Dendritic cell treated with granulocyte-macrophage colony-stimulating factor and Interleukin-4, amounts not matched to agents 40 ng/mL and 50 ng/mL, for 4 days (primary cell): ENCODE results near the gene SCG5.

Experiments used
- H3K27ac Mint-ChIP-seq: one replicate; pipeline ENCODE4 v1.8.0; 2022; ENCODE audit warnings: mild to moderate bottlenecking, mixed read lengths
- H3K27me3 Mint-ChIP-seq: one replicate; pipeline ENCODE4 v1.8.0; 2022; ENCODE audit warnings: mild to moderate bottlenecking, mixed read lengths
- H3K36me3 Mint-ChIP-seq: one replicate; pipeline ENCODE4 v1.8.0; 2022; ENCODE audit warnings: low read depth, mixed read lengths
- H3K4me1 Mint-ChIP-seq: one replicate; pipeline ENCODE4 v1.8.0; 2022; ENCODE audit warnings: low read depth, mixed read lengths
- H3K4me3 Mint-ChIP-seq: one replicate; pipeline ENCODE4 v1.8.0; 2022; ENCODE audit warnings: mild to moderate bottlenecking, moderate library complexity, mixed read lengths
- H3K9me3 Mint-ChIP-seq: one replicate; pipeline ENCODE4 v1.8.0; 2022; ENCODE audit warnings: mixed read lengths
- intact Hi-C: fragments of 100-400 bp; cut with micrococcal nuclease; formaldehyde crosslinking; loops from one replicate; pipeline ENCODE4 v1.15.0; 2022

Gene SCG5

GRCh38 chr15:32670623-32671022 is 29.1 kb downstream of the SCG5 start:
- intact Hi-C loops = no loop called here
- Mint-ChIP-seq H3K27ac (no peak overlapping the region), H3K4me1 (peaks cover 5% of the 10 kb centered on the region), H3K27me3 (no peaks in the 10 kb centered on the region), H3K9me3 (no peaks in the 10 kb centered on the region), H3K4me3 (no peak overlapping the region), H3K36me3 (no peaks in the 10 kb centered on the region)

- Mint-ChIP-seq H3K4me3 (no peak overlapping the region), H3K9me3 (no peaks in the 10 kb centered on the region), H3K4me1 (peaks cover 7% of the 10 kb centered on the region), H3K27ac (no peak overlapping the region), H3K36me3 (no peaks in the 10 kb centered on the region), H3K27me3 (no peaks in the 10 kb centered on the region)
- intact Hi-C loops = no loop called here
These were observed 30.1 kb downstream of the SCG5 start for GRCh38 chr15:32671339-32672325.

- intact Hi-C loops = no loop called here
- Mint-ChIP-seq H3K36me3 (no peaks in the 10 kb centered on the region), H3K9me3 (no peaks in the 10 kb centered on the region)
These were observed 33.2 kb downstream of the SCG5 start for GRCh38 chr15:32674681-32675080.

GRCh38 chr15:32675466-32675865 is 34.0 kb downstream of the SCG5 start:
- Mint-ChIP-seq H3K4me3 (no peak overlapping the region), H3K36me3 (no peaks in the 10 kb centered on the region), H3K9me3 (no peaks in the 10 kb centered on the region), H3K27ac (no peak overlapping the region), H3K4me1 (peaks cover 7% of the 10 kb centered on the region), H3K27me3 (no peaks in the 10 kb centered on the region)
- intact Hi-C loops = no loop called here

More at GRCh38 chr15:32674681-32675080, 33.2 kb downstream of the SCG5 start:
- Mint-ChIP-seq H3K27me3 (no peaks in the 10 kb centered on the region), H3K27ac (no peak overlapping the region), H3K4me3 (no peak overlapping the region), H3K4me1 (peaks cover 7% of the 10 kb centered on the region)

- Mint-ChIP-seq H3K36me3 (no peaks in the 10 kb centered on the region), H3K27me3 (no peaks in the 10 kb centered on the region)
These were observed 34.7 kb downstream of the SCG5 start for GRCh38 chr15:32676169-32676568.

GRCh38 chr15:32677238-32677750 is 35.8 kb downstream of the SCG5 start:
- intact Hi-C loops = no loop called here
- H3K27ac Mint-ChIP-seq = no peak overlapping the region
- peaks cover 8% of the 10 kb centered on the region for H3K4me1 Mint-ChIP-seq
- no peaks in the 10 kb centered on the region for H3K36me3 Mint-ChIP-seq
- H3K27me3 Mint-ChIP-seq = no peaks in the 10 kb centered on the region
- no peaks in the 10 kb centered on the region for H3K9me3 Mint-ChIP-seq
- no peak overlapping the region for H3K4me3 Mint-ChIP-seq

More at GRCh38 chr15:32676169-32676568, 34.7 kb downstream of the SCG5 start:
- intact Hi-C loops = no loop called here
- Mint-ChIP-seq H3K9me3 (no peaks in the 10 kb centered on the region), H3K27ac (no peak overlapping the region), H3K4me3 (no peak overlapping the region), H3K4me1 (peaks cover 7% of the 10 kb centered on the region)

GRCh38 chr15:32679298-32679690 is 37.8 kb downstream of the SCG5 start:
- Mint-ChIP-seq H3K4me1 (peaks cover 28% of the 10 kb centered on the region), H3K27ac (no peak overlapping the region), H3K27me3 (no peaks in the 10 kb centered on the region), H3K36me3 (no peaks in the 10 kb centered on the region), H3K4me3 (no peak overlapping the region), H3K9me3 (no peaks in the 10 kb centered on the region)
- intact Hi-C loops = no loop called here

- intact Hi-C loops = no loop called here
- H3K27ac Mint-ChIP-seq = no peak overlapping the region
- H3K4me3 Mint-ChIP-seq = no peak overlapping the region
- no peaks in the 10 kb centered on the region for H3K27me3 Mint-ChIP-seq
- H3K9me3 Mint-ChIP-seq = no peaks in the 10 kb centered on the region
- no peaks in the 10 kb centered on the region for H3K36me3 Mint-ChIP-seq
- H3K4me1 Mint-ChIP-seq = peaks cover 40% of the 10 kb centered on the region
These were observed 41.1 kb downstream of the SCG5 start for GRCh38 chr15:32682569-32682968.

- intact Hi-C loops = no loop called here
- Mint-ChIP-seq H3K9me3 (no peaks in the 10 kb centered on the region), H3K27me3 (no peaks in the 10 kb centered on the region), H3K4me1 (peaks cover 40% of the 10 kb centered on the region), H3K36me3 (no peaks in the 10 kb centered on the region), H3K27ac (no peak overlapping the region), H3K4me3 (no peak overlapping the region)
These were observed 41.6 kb downstream of the SCG5 start for GRCh38 chr15:32682977-32683630.

GRCh38 chr15:32683906-32684584 is 42.5 kb downstream of the SCG5 start:
- H3K9me3 Mint-ChIP-seq = no peaks in the 10 kb centered on the region
- intact Hi-C loops = no loop called here
- no peaks in the 10 kb centered on the region for H3K36me3 Mint-ChIP-seq
- H3K4me3 Mint-ChIP-seq = no peak overlapping the region
- H3K4me1 Mint-ChIP-seq = peaks cover 40% of the 10 kb centered on the region
- H3K27me3 Mint-ChIP-seq = no peaks in the 10 kb centered on the region
- no peak overlapping the region for H3K27ac Mint-ChIP-seq

GRCh38 chr15:32685576-32685975 is 44.1 kb downstream of the SCG5 start:
- H3K27me3 Mint-ChIP-seq = no peaks in the 10 kb centered on the region
- intact Hi-C loops = no loop called here
- H3K4me3 Mint-ChIP-seq = no peak overlapping the region
- H3K4me1 Mint-ChIP-seq = peaks cover 40% of the 10 kb centered on the region
- H3K36me3 Mint-ChIP-seq = no peaks in the 10 kb centered on the region
- H3K9me3 Mint-ChIP-seq = no peaks in the 10 kb centered on the region
- no peak overlapping the region for H3K27ac Mint-ChIP-seq

GRCh38 chr15:32687556-32687955 is 46.0 kb downstream of the SCG5 start:
- Mint-ChIP-seq H3K4me1 (peaks cover 36% of the 10 kb centered on the region), H3K9me3 (no peaks in the 10 kb centered on the region), H3K4me3 (no peak overlapping the region), H3K27ac (no peak overlapping the region), H3K27me3 (peaks cover 2% of the 10 kb centered on the region), H3K36me3 (no peaks in the 10 kb centered on the region)
- intact Hi-C loops = no loop called here

- intact Hi-C loops = no loop called here
- H3K27me3 Mint-ChIP-seq = peaks cover 2% of the 10 kb centered on the region
- no peaks in the 10 kb centered on the region for H3K36me3 Mint-ChIP-seq
- H3K4me1 Mint-ChIP-seq = peaks cover 30% of the 10 kb centered on the region
- no peaks in the 10 kb centered on the region for H3K9me3 Mint-ChIP-seq
- H3K4me3 Mint-ChIP-seq = no peak overlapping the region
- H3K27ac Mint-ChIP-seq = no peak overlapping the region
These were observed 46.7 kb downstream of the SCG5 start for GRCh38 chr15:32688151-32688639.
